HG03280 (cell line): ENCODE results near the gene L3MBTL3.

Experiments used
- ATAC-seq: cut with Tn5 transposase; IDR thresholded peaks from one replicate; pipeline ENCODE4 v1.9.1; 2021; ENCODE audit warnings: mild to moderate bottlenecking, moderate library complexity; ENCODE audit not compliant: unreplicated experiment

L3MBTL3 gene

GRCh38 chr6:130018292-130018743 is at the start of gene L3MBTL3:
Gene L3MBTL3 (plus strand): TSS chr6:130018581. CDS start chr6:130042700, 24,119 bp downstream.
- peak; percentile 63 for ATAC-seq

GRCh38 chr6:129969064-129969463 is 49.3 kb upstream of the L3MBTL3 start:
- no peak for ATAC-seq

- no peak for ATAC-seq
Measured at GRCh38 chr6:129976110-129976509, 42.3 kb upstream of the L3MBTL3 start.

DNA sequence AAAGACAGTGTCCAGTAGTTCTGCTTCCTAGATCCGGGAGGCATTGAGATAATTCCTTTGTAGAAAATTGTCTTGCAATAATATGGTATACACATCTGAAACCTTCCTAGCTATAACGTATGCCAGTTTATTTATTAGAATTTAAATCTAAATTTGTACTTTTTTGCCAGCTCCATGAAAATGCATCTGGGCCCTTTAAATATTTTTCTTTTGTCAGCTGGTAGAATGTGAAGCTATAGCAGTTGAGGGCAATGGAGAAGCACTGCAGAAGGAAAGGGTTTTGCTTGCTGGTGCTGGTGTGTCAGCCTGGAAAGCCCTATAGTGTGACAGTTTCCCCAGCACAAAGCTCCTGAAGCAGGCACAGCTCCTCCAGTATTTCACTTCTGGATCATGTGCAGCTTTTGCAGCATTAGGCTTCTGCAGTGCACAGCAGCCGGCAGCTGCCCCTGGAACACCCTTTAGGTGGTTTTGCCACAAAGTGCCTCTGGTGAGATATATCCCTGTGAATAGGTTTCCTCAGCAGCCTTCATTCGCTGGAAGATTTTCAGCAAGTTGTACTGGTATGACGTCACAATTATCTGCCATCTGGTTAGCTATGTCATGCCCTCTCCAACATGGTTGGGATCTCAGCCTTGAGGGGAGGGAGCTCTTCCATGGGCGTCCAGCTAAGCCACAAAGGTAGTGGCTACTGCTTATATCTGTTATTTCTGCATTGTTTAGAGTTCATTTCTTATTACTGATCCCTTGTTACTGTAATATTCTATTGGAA is 40.0 kb upstream of the L3MBTL3 start:
- ATAC-seq = no peak

- ATAC-seq = no peak
Measured at GRCh38 chr6:129980821-129981220, 37.6 kb upstream of the L3MBTL3 start.

- ATAC-seq = no peak
Measured at GRCh38 chr6:129981598-129981997, 36.8 kb upstream of the L3MBTL3 start.

DNA sequence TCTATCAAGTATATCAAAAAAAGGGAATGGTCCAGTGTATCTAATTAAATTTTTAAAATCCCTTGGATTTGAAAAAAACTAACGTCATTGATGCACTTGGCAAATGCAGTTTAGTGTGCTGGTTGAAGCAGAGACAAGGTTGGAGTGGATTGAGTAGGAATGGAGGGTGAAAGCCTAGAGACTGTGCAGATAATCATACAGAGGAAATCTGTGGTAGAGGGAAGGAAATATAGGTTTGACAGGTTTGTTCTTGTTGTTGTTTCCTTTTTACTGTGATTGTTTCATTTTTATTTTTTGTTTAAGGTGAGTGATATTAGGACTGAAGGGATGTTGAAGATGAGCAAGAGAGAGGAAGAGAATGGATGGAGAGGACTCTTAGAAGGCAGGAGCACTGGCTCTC is 29.0 kb upstream of the L3MBTL3 start:
- no peak for ATAC-seq

- no peak for ATAC-seq
Measured at GRCh38 chr6:129992881-129993280, 25.5 kb upstream of the L3MBTL3 start.

DNA sequence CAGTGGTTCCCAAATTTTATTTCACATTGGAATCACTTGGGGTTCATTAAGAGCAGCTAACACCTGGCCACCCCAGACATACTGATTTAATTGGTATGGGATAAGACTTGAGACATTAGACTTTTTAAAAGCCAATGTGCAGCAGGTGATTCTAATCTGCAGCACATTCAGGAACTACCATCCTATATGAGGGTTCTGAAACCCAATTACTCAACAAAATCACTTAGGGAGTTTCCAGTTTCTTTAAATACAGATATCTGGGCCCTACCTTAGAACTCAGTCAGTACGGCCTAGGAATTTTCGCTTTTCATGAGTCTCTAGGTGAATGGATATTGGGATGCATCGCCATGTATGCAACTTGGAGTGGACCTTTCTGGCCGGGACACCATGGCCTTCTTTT is 24.0 kb upstream of the L3MBTL3 start:
- ATAC-seq = no peak

- ATAC-seq = no peak
Measured at GRCh38 chr6:129996387-129996786, 22.0 kb upstream of the L3MBTL3 start.

DNA sequence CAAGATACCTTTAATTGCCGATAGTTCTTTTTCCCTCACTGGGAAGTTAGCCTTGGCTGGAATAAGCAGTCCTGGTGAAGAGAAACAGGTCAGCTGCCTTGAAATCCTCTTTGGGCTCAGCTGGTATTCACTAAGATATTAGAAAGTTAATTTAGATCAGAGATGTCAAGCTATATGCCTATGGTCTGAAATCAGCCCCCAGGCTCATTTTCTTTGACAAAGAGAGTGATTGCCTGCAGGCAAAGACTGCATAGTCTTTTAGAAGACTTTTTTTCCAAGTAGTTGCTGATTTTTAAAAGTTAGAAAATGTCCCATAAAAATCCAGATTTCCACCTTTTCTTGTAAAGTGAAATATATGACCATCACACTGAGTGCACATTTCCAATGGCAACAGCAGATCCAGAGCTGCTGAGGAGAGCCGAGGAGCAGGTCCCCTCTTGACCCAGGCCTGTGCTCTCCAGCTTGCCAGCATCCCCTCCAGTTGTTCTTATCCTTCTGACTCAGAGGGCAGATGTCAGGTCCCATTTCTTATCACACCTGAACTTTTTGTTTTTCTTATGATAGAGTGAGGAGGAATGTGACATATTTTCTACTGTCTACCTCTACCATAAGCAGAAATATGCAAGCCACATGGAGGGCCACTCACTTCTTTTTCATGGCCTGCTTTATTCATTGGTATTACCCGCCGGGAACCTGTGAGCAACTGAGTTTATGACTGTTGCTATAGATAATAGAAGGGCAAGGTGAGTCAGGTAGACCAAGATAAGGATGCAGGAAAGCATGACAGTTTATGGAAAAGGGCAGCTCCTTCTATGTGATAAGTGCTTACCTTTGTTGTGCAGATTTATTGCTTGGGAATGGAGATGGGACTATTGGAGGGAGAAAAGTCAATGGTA is 17.6 kb upstream of the L3MBTL3 start:
- ATAC-seq = no peak

DNA sequence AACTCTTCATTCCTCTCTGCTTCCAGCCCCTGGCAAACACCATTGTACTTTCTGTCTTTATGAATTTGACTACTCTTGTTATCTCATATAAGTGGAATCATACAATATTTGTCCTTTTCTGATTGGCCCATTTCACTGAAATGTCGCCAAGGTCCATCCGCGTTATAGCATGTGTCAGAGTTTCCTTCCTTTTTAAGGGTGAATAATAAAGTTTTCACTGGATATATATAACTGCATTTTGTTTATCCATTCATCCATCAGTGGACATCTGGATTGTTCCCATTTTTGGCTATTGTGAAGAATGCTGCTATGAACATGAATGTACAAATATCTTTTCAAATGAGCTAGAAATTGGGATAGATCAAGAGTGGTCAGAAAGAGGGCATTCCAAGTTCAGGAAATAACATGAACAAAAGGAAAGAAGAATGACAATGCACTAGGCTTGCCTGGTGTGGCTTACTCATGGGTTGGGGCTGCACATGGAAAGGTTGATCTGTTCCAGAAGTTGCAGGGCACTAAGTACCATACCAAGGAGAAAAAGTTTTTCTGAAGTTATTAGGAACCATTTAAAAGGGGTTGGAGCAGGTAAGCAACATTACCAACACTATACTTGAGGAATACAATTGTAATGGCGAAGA is 10.0 kb upstream of the L3MBTL3 start:
- ATAC-seq = no peak

DNA sequence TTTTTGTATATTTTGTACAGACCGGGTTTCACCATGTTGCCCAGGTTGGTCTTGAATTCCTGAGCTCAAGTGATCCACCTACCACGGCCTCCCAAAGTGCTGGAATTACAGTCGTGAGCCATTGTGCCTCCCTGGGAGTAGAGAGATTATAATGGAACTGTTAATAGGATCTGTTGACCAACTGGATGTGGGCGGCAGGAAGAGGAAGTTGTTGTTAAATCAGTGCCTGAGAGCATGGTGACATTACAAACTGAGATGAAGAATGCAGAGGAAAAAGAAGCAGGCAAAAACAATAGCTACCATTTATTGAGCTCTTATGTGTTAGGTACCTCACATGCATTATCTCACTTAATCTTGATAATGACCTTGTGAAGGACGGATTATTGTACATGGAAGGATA is 9.2 kb upstream of the L3MBTL3 start:
- ATAC-seq = no peak

GRCh38 chr6:130010387-130010786 is 8.0 kb upstream of the L3MBTL3 start:
- ATAC-seq = no peak

DNA sequence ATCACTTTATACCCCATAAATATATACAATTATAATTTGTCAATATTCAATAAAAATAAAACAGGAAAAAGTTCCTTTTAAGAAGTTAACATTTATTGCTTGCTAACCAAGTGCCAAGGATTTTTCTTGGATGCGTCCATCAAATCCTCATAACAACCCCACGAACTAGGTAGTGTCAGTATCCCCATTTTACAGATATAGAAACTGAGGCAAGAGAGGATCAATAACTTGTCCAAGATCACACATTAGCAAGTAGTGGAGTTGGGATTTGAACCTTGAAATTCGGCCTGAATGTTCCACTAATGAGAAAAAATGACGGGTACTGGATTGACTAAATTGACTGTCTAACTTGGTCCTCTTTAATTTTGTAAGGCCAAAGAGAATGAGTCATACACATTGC is 5.7 kb upstream of the L3MBTL3 start:
- no peak for ATAC-seq

DNA sequence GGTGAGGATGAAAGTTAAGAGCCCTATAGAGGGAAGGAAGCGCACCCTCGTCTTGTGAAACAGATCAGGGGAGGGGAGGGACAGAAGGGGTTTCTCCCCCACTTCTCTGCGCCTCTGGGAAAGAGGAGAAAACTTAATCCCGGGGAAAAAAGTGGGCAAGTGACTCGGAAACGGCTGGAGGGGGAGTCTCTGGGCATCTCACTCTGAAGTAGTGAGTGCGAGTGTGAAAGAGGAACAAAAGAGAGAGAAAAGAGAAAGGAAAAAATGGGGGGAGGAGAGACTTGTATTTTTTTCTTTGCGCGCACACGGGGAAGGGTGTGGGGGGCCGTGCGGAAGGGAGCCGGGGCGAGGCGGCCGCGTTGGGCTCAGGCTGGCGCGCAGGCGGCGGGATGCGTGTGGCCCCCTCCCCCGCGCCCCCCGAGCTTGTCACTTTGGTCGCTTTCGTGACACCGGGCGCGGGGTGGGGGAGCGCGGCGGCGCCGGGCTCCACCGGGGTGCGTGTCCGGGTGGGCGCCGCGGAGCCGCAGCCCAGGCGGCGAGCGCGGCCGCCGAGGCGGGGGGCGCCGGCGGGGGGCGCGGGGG is 454 bp downstream of the L3MBTL3 start:
- ATAC-seq = peak; percentile 26

- peak; percentile 32 for ATAC-seq
Measured at GRCh38 chr6:130019326-130020072, 1.1 kb downstream of the L3MBTL3 start.

DNA sequence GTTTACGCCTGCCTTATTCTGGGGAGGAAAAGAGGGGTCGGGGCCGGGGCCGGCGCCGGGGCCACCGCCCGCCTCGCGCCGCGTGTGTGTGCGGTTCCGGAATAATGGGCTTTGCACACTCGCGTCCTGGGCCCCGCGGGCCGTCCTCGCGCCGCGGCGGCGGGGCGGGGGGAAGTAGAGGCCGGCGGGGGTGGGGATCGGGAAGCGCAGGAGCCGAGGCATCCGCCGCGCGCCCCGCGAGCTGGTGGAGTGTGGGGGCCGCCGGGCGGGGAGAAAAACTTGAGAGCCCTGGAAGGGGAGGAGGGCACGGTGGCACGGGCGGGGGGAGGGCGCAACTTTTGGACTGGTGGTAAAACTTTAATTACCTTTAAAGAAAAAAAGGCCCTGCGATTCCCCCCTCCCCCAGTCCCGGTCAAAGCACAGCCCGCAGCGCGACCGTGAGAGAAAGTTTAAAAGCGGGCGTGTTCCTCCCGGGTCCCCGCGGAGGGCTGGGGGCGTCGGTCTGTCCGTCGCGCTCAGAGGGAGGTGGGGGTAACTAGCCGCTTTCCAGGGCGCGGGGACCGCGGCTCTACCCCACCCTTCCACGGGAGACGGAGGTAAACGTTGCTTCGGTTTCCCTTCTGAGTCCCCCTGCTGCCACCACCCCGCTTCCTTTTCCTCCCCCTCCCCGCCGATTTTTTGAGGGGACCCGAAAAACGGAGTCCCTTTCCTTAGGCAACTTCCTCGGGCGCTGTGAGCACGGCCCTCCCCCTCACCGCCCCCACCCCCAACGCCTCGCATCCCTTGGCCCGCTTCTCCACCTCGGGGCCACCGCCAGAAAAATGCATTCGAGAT is 1.9 kb downstream of the L3MBTL3 start:
- peak; percentile 5 for ATAC-seq

DNA sequence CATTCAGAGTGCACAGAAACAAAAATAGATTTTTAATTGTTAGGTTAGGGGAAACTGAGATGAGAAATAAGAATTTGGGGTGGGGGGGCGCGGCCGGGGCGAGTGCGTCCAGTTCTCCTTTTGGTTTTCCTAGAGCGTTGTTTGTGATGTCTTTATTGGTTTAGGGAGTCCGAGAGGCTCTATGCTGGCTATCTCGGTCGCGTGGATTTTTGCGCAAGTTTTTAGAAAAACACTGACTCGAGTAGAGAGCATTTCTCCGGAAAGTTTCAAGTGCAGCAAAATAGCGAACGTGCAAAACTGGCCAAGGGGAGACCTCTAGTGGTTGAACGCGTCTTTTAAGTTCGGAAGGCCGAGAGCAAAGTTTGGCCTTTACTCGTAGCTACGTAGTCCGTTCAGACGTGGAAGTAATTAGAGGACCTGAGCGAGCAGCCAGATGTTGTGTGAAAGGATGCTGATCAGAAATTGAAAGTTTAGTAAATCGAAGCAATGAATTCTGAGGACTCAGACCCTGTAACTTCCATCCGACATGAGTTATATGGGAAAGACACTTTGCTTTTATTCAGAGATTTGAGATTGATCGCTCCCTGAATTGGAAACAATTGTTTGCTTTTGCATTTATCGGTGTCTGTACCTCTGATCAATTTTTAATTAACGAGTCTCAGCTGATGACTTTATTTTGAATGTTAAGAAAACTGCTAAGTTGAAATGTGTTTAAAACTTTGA is 2.7 kb downstream of the L3MBTL3 start:
- peak; percentile 58 for ATAC-seq
